Measurements from ENCODE around the gene HOOK2. TPM values are rescaled to one million over a fixed set of nuclear protein-coding genes. Genes with fewer than 3 reads are reported as not detected.

Gene HOOK2
- total and polyA plus RNA-seq, 9 of the 15 experiments (the other 6 are each of a cell fraction or from before 2014, with no cell fraction given), result 1.3 to 17.2 (median 9.9) TPM

GRCh38 chr19:12778017-12778904, 2.9 kb upstream of the HOOK2 start (continued):
- TF ChIP-seq ZBTB5 (IDR thresholded peaks at IDR 0.05), result no peak
- no peak for TF ChIP-seq RBM34 (IDR thresholded peaks at IDR 0.05; ENCODE audit: borderline replicate concordance, insufficient read depth, low read length)
- TF ChIP-seq ZNF583 (CRISPR knock-in tag; IDR thresholded peaks at IDR 0.05), result no peak
- no peak for TF ChIP-seq HIVEP1 (CRISPR knock-in tag; IDR thresholded peaks at IDR 0.05)
- no peak for TF ChIP-seq RBM17 (IDR thresholded peaks at IDR 0.05; ENCODE audit: borderline replicate concordance, low read depth, low read length)
- 0 out of 2 replicates have a peak, but pooled peaks have one; percentile 37 for TF ChIP-seq NKRF (IDR thresholded peaks at IDR 0.05; ENCODE audit: borderline replicate concordance)
- TF ChIP-seq ZBTB43 (CRISPR knock-in tag; IDR thresholded peaks at IDR 0.05), result no peak
- TF ChIP-seq SIRT6 (IDR thresholded peaks at IDR 0.05; ENCODE audit: low read depth, low read length), result no peak
- TF ChIP-seq ILF3 (IDR thresholded peaks at IDR 0.05; ENCODE audit: borderline replicate concordance), result no peak
- no peak for TF ChIP-seq KDM4B (IDR thresholded peaks at IDR 0.05; ENCODE audit: borderline replicate concordance in 2 of 2, low read depth in 1 of 2)
- no peak for TF ChIP-seq UBTF (IDR thresholded peaks at IDR 0.05; ENCODE audit: borderline replicate concordance in 1 of 2, low read depth in 2 of 2, low read length in 2 of 2)
- peak; percentile 69 to 71 for TF ChIP-seq NRF1 (conservative IDR thresholded peaks at IDR 0.05 in 1 of 2, IDR thresholded peaks at IDR 0.05 in 1 of 2)
- TF ChIP-seq CREB5 (CRISPR knock-in tag; IDR thresholded peaks at IDR 0.05), result no peak
